Retinal pigment epithelial cell (primary cell): ENCODE results near the gene ZNF525.
A peak's percentile ranks its signal among the peaks of the same experiment; 100 is the strongest.
"Not testable (repeated sequence)": the region's sequence is repeated elsewhere in the genome, so short reads cannot be mapped to it uniquely, and the experiment has no call there.

ENCODE experiments used
- DNase-seq: peaks from one replicate; pipeline ENCODE4 v3.0.0-alpha.2; 2010; ENCODE audit warnings: low read depth
- H3K4me3 ChIP-seq: 2 replicates; pipeline ENCODE4 v1.5.1; 2011; ENCODE audit warnings: mild to moderate bottlenecking, low read length, control low read depth, moderate library complexity
- TF ChIP-seq, protein P1 (sequence below): conservative IDR thresholded peaks from 2 replicates; pipeline ENCODE4 v1.5.1; 2011; ENCODE audit warnings: low read depth, low read length, control low read depth, inconsistent platforms

The ZNF525 gene

DNA sequence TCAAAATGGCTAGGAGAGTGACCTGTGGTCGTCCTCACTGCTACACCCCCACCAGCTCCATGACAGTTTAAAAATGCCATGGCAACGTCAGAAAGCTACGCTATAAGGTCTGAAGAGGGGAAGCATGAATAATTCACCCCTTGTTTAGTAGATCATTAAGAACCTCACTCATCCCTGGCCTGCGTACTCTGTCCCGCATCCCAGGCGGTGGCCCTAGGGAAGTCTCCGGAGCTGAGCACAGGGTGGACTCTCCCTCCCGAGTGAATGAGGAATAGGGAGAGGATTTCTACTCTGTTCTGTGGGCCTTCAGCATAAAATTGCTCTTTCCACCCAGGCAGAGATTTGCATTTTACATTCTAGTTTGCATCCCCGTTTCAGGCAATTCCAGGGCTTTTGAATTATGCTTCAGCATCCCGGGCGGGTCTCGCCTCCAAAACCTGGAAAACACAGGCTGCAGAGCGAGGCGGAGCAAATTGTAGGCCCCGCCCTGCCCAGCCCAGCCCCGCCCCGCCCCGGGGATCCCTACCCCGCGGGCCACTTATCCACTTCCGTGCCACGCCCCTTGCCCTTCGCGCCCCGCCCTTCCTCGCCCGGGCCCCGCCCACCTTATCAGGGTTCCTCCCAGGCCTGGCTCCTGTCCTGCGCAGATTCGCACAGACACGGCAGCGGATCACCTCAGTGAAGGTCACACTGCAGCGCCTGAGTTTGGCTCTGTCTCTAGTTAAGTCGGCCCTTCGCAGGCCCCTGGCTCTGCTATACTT lies 7.5 kb upstream of the ZNF525 start:
- TF ChIP-seq, protein P1, sequence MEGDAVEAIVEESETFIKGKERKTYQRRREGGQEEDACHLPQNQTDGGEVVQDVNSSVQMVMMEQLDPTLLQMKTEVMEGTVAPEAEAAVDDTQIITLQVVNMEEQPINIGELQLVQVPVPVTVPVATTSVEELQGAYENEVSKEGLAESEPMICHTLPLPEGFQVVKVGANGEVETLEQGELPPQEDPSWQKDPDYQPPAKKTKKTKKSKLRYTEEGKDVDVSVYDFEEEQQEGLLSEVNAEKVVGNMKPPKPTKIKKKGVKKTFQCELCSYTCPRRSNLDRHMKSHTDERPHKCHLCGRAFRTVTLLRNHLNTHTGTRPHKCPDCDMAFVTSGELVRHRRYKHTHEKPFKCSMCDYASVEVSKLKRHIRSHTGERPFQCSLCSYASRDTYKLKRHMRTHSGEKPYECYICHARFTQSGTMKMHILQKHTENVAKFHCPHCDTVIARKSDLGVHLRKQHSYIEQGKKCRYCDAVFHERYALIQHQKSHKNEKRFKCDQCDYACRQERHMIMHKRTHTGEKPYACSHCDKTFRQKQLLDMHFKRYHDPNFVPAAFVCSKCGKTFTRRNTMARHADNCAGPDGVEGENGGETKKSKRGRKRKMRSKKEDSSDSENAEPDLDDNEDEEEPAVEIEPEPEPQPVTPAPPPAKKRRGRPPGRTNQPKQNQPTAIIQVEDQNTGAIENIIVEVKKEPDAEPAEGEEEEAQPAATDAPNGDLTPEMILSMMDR = no peak
- no peak overlapping the region for H3K4me3 ChIP-seq
- no peak for DNase-seq

DNA sequence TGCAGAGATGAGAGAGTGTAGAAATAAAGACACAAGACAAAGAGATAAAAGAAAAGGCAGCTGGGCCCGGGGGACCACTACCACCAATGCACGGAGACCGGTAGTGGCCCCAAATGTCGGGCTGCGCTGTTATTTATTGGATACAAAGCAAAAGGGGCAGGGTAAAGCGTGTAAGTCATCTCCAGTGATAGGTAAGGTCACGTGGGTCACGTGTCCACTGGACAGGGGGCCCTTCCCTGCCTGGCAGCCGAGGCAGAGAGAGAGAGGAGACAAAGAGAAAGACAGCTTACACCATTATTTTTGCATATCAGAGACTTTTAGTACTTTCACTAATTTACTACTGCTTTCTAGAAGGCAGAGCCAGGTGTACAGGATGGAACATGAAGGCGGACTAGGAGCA lies 5.4 kb upstream of the ZNF525 start:
- DNase-seq, H3K4me3 ChIP-seq: not testable (repeated sequence)

DNA sequence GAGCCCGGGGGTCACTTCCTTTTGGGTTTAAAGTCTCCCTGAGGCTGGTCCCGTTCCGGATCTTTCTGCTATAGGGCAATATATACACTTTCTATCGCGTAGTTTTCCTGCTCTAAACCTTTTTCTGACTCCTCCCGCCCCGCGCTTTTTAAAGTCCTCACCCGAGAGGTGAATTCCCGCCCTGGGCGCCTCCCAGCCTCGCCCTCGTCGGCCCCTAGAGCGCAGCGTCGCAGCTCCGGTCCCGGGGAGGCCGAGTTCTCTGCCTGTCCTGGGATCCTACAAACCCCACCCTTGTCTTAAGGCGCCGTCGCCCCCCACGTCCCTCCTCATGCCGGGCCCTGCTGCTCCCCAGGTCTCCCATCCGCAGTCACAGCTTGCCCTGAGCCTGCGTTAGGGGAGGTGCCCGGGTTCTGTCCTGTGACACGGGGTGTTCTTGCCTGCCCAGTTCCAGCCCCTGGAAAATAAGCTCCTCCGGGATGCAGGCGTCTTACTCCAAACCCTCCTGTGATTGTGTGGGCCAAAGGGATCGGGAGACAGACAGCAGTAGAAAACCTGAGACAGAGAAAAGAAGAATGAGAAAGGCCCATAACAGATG lies 491 bp downstream of the ZNF525 start:
- DNase-seq = no peak
- TF ChIP-seq, protein P1 = no peak
- peak overlapping the region; percentile 92 for H3K4me3 ChIP-seq

DNA sequence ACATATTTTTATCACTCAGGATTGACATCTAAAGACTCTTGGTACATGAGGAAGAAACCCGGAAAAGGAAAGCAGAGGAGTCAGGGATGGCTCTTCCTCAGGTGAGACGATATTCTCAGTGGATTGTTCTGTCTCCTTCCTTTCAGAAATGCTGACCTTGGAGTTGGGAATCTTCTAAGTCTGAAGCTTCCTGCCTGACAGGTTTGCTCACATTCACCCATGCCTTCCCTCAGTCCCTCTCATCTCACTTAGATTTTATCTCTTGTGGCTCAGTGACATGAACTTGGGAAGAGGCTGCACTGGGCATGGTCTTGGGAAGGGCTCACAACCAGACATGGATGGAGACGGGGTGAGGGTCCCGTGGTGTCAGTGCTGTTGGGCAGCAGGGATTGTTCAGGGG lies 6.7 kb downstream of the ZNF525 start:
- TF ChIP-seq, protein P1 = no peak
- no peak for DNase-seq
- no peak overlapping the region for H3K4me3 ChIP-seq

DNA sequence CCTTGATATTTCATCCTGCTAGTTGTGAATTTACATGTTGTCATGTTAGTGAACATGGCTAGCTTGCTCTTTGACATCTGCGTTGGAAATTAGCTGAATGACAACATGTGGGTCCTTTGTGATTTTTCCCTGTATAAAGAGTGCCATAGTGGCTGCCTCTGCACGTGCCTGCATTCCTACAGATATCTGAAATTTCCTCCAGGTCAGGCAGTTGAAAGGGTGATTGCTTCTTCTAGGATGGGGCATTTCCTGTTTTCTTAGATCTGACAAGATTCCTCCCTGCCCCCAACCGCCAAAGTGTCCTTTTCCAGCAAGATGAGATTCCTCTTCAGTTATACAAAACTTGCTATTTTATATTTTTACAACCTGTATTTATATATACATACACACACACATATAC lies 8.8 kb downstream of the ZNF525 start:
- no peak for DNase-seq
- TF ChIP-seq, protein P1 = no peak
- no peak overlapping the region for H3K4me3 ChIP-seq

DNA sequence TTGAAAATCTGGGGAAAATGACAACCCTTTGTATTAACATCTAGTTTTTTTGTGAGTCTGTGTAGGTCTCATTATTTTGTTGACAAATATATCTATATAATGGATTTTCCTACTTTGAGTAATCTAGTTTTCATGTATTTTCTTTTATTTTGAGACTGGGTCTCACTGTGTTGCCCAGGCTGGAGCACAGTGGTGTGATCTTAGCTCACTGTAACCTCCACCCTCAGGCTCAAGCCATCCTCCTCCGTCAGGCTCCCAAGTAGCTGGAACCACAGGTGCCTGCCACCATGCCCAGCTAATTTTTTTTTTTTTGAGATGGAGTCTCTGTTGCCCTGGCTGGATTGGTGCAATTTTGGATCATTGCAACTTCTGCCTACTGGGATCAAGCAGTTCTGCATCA lies 9.2 kb downstream of the ZNF525 start:
- no peak overlapping the region for H3K4me3 ChIP-seq
- DNase-seq = no peak
- TF ChIP-seq, protein P1 = no peak

DNA sequence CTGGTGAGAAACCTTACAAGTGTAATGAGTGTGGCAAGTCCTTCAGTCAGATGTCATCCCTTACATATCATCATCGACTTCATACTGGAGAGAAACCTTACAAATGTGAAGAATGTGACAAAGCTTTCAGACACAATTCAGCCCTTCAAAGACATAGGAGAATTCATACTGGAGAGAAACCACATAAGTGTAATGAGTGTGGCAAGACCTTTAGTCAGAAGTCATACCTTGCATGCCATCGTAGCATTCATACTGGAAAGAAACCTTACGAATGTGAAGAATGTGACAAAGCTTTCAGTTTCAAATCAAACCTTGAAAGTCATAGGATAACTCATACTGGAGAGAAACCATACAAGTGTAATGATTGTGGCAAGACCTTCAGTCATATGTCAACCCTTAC lies 15.9 kb downstream of the ZNF525 start:
- TF ChIP-seq, protein P1 = no peak
- no peak overlapping the region for H3K4me3 ChIP-seq
- DNase-seq = no peak
